ENCODE data around the gene NOTCH1.

- TF ChIP-seq POLR2AphosphoS5 (IDR thresholded peaks at IDR 0.05; ENCODE audit: borderline replicate concordance, low read depth, low read length) (no peak), EZH2 (IDR thresholded peaks at IDR 0.05) (no peak), FOXP2 (optimal IDR thresholded peaks at IDR 0.05; ENCODE audit: control extremely low read depth, extremely low read length, insufficient read depth) (no peak)
Observed at GRCh38 chr9:136470792-136471469, 74.9 kb downstream of the NOTCH1 start.

All from SK-N-MC (cell line).